ENCODE data around the gene PROSER3. TPM values are rescaled to one million over a fixed set of nuclear protein-coding genes. Genes with fewer than 3 reads are reported as not detected.

The PROSER3 gene
- total RNA-seq, 6 experiments from 2014 or later, result 3.9 to 5.5 (median 4.7) TPM

DNA sequence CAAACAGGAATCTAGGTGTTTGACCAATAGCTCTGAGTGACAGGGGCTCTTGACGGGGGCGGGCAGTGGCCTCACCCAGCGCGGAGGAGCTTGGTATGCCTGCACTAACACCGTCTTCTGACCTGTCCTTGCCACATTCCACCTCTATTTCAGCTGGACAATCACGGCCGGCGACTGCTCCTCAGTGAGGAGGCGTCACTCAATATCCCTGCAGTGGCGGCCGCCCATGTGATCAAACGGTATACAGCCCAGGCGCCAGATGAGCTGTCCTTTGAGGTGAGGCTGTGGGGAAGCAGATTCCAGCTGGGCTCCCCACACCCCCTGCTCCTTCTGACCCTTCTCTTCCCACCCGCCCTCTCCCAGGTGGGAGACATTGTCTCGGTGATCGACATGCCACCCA lies 22.1 kb downstream of the PROSER3 start:
- H3K4me1 ChIP-seq, result no peaks in the 10 kb centered on the region
- no peaks in the 10 kb centered on the region for H3K27me3 ChIP-seq
- no peaks in the 10 kb centered on the region for H3K9me3 ChIP-seq
- ATAC-seq, result no peak
- no peak for DNase-seq
- no peak overlapping the region for H3K4me3 ChIP-seq
- TF ChIP-seq, protein P1, sequence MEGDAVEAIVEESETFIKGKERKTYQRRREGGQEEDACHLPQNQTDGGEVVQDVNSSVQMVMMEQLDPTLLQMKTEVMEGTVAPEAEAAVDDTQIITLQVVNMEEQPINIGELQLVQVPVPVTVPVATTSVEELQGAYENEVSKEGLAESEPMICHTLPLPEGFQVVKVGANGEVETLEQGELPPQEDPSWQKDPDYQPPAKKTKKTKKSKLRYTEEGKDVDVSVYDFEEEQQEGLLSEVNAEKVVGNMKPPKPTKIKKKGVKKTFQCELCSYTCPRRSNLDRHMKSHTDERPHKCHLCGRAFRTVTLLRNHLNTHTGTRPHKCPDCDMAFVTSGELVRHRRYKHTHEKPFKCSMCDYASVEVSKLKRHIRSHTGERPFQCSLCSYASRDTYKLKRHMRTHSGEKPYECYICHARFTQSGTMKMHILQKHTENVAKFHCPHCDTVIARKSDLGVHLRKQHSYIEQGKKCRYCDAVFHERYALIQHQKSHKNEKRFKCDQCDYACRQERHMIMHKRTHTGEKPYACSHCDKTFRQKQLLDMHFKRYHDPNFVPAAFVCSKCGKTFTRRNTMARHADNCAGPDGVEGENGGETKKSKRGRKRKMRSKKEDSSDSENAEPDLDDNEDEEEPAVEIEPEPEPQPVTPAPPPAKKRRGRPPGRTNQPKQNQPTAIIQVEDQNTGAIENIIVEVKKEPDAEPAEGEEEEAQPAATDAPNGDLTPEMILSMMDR (IDR thresholded peaks at IDR 0.05), result no peak
- TF ChIP-seq POLR2A (IDR thresholded peaks at IDR 0.05), result no peak
- no peak overlapping the region for H3K27ac ChIP-seq
- H3K36me3 ChIP-seq, result no peaks in the 10 kb centered on the region
- 40% methylated on average over 1 of the region's 16 CpGs for WGBS (ENCODE audit: insufficient coverage, low coverage, low lambda C conversion rate, missing lambda C conversion rate)
- intact Hi-C loops (cut with DNase I), result no loop called here

DNA sequence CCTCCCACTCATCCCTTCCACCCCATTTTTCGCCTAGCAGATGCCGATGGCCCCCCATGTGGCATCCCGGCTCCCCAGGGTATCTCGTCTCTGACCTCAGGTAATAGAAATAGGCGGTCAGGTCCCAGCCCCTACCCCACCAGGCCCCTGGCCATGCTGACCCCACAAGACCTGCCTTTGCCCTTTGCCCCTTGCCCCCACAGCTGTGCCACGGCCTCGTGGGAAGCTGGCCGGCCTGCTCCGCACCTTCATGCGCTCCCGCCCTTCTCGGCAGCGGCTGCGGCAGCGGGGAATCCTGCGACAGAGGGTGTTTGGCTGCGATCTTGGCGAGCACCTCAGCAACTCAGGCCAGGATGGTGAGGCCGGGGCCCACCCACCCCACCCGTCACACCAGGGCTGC lies 22.7 kb downstream of the PROSER3 start:
- no peak for DNase-seq
- intact Hi-C loops (cut with DNase I), result no loop called here
- TF ChIP-seq, protein P1 (IDR thresholded peaks at IDR 0.05), result no peak
- no peak for TF ChIP-seq POLR2A (IDR thresholded peaks at IDR 0.05)
- no peaks in the 10 kb centered on the region for H3K9me3 ChIP-seq
- H3K4me1 ChIP-seq, result no peaks in the 10 kb centered on the region
- WGBS (ENCODE audit: insufficient coverage, low coverage, low lambda C conversion rate, missing lambda C conversion rate), result 81% methylated on average over 5 of the region's 20 CpGs
- H3K27me3 ChIP-seq, result no peaks in the 10 kb centered on the region
- no peak for ATAC-seq
- H3K4me3 ChIP-seq, result no peak overlapping the region
- H3K36me3 ChIP-seq, result no peaks in the 10 kb centered on the region
- no peak overlapping the region for H3K27ac ChIP-seq

- Histone ChIP-seq H3K27me3 (no peaks in the 10 kb centered on the region), H3K9me3 (no peaks in the 10 kb centered on the region), H3K36me3 (no peaks in the 10 kb centered on the region), H3K27ac (no peak overlapping the region), H3K4me1 (no peaks in the 10 kb centered on the region), H3K4me3 (no peak overlapping the region)
- 96% methylated on average over 7 of the region's 9 CpGs for WGBS (ENCODE audit: insufficient coverage, low coverage, low lambda C conversion rate, missing lambda C conversion rate)
- intact Hi-C loops (cut with DNase I), result no loop called here
- no peak for DNase-seq
- ATAC-seq, result no peak
- TF ChIP-seq POLR2A (IDR thresholded peaks at IDR 0.05), result no peak
- TF ChIP-seq, protein P1 (IDR thresholded peaks at IDR 0.05), result no peak
These were observed 23.7 kb downstream of the PROSER3 start for GRCh38 chr19:35781650-35782049.

- DNase-seq (peak in 1 of 3 donors; percentile 45), ATAC-seq (no peak)
- H3K4me3 ChIP-seq, result no peak overlapping the region
- H3K9me3 ChIP-seq, result no peaks in the 10 kb centered on the region
- WGBS (ENCODE audit: insufficient coverage, low coverage, low lambda C conversion rate, missing lambda C conversion rate), result 90% methylated on average over 2 of the region's 12 CpGs
- TF ChIP-seq, protein P1 (IDR thresholded peaks at IDR 0.05), result no peak
- TF ChIP-seq POLR2A (IDR thresholded peaks at IDR 0.05), result no peak
- no peaks in the 10 kb centered on the region for H3K36me3 ChIP-seq
- no peak overlapping the region for H3K27ac ChIP-seq
- H3K27me3 ChIP-seq, result no peaks in the 10 kb centered on the region
- intact Hi-C loops (cut with DNase I), result no loop called here
- H3K4me1 ChIP-seq, result no peaks in the 10 kb centered on the region
These were observed 24.6 kb downstream of the PROSER3 start for GRCh38 chr19:35782589-35782988.
